Erythroblast (primary cell): ENCODE measurements around the gene DTNB.

Experiments used
- GATA1 ChIP-seq: IDR thresholded peaks from 2 replicates; pipeline ENCODE4 v1.6.1; 2011; ENCODE audit warnings: low read depth, mild to moderate bottlenecking, control low read depth, low read length, moderate library complexity
- POLR2A ChIP-seq: IDR thresholded peaks from 2 replicates; pipeline ENCODE4 v1.6.1; 2011; ENCODE audit warnings: mild to moderate bottlenecking, low read length

- TF ChIP-seq POLR2A (no peak), GATA1 (no peak)
Observed at GRCh38 chr2:25367296-25367695, 306.1 kb downstream of the DTNB start.
